SIG-M5 (cell line): ENCODE results near the gene GRIN2B.

ENCODE experiments used
- DNase-seq: peaks from one replicate; lab custom pipeline; 2025; lab: John Stamatoyannopoulos, UW

The GRIN2B gene

GRCh38 chr12:13981296-13981962, at the start of gene GRIN2B:
Gene GRIN2B (minus strand): TSS chr12:13981602. CDS start chr12:13866208, 115,394 bp downstream.
- DNase-seq, result no peak

DNA sequence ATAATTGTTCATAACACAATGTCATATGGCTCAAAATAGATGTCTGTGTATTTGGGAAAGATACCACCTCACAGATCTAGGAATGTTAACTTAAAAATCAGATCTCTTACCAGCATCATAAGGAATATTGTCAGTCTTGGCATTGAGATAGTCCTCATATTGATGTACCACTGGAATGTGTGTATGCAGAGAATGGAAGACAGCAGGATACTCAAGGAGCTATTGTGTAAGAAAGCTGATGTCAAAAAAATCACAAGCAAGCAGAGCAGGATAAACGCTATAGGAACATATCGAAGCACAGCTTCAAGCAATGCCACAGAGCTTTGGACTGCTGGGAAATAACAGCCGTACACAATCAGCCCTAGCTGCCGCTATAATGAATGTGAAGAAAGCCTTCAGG, 45.1 kb upstream of the GRIN2B start:
- DNase-seq, result no peak

DNA sequence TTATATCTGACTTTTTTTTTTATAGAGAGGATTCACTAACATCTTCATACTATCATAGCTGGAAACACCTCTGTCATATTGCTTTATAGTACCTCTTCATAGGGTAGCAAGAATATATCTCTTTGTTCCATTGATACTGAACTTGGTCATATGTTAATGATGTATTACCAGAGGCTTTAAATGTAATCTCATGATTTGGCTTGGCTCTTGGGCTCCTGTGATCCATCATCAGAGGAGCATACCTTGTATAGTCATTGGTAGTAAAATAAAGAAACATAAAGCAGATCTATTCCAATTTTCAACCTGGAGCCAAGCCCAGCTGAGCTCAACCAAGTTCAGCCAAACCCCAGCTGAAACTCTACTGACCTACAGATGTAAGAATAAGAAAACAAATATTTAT, 43.2 kb upstream of the GRIN2B start:
- DNase-seq, result no peak

DNA sequence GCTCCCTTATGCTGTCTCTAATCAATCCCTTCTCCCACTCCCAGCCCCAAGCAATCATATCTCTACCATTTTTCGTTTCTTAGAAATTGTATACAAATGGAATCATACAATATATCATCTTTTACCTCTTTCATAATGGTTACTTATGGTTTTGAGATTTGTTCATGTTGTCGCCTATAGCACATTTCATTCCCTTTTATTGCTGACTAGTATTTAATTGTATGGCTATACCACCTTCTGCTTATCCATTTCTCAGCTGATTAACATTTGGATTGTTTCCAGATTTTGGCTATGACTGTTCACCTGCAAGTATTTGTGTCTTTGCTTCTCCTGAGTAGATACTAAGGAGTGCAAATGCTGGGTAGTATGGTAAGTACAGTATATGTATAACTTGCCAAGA, 36.7 kb upstream of the GRIN2B start:
- no peak for DNase-seq

DNA sequence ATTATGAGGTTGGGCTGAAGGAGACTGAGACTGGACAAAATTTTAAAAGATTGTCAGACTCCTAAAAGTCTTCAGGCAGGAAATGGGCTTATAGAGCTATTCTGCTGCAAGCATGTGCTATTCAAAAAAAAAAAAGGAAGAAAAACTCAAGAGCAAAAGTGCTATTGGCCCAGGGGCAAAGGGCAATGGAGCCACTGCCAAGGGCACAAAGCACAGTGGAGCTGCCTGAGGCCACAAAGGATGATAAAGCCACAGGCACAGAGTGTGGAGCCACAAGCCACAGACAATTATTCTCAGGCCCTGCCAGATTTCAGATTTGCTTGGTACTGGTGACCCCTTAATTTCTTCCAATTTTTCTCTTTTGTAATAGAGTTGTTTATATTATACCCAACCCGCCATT, 29.6 kb upstream of the GRIN2B start:
- no peak for DNase-seq

GRCh38 chr12:14007639-14008038, 26.2 kb upstream of the GRIN2B start:
- no peak for DNase-seq

DNA sequence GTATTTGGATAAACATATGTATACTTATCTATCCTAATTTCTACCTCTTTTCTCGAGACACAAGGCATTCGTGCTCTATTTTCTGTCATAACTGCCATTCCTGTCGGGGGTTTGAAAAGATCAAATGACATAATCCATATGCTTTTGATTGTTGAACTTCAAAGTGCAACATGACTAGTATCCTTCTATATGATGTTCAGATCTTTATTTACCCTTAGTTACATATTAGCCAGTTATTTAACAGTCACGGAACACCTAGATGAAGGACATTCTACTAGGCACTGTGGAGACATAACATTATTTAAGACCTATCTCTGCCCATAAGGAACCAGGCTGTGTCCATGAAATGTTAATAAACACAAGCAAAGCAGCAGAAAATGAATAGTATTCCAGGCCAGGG, 11.2 kb upstream of the GRIN2B start:
- no peak for DNase-seq

- no peak for DNase-seq
These were observed 10.7 kb upstream of the GRIN2B start for GRCh38 chr12:13992106-13992505.

- no peak for DNase-seq
These were observed 4.6 kb upstream of the GRIN2B start for GRCh38 chr12:13986031-13986430.

- no peak for DNase-seq
These were observed 588 bp upstream of the GRIN2B start for GRCh38 chr12:13981990-13982389.

GRCh38 chr12:13980538-13981295, 685 bp downstream of the GRIN2B start:
- no peak for DNase-seq

GRCh38 chr12:13979772-13980378, 1.5 kb downstream of the GRIN2B start:
- no peak for DNase-seq

DNA sequence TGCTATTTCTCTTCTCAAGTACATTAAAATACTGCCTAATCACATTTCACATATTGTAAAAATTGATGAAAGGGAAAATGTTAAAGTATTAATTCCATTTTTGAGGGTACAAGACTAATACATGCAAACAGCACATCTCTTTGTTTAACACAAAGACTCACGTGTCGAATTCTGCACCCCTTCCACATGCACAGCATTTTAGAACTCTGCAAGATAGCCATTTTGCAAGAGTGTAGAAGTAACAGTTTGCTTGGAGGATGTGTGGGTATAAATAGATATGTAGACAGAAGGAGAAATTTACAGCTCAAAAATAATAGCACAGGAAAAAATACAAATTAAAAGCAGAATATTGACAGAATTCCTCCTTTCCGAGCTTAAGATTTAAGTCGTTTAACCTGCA, 2.5 kb downstream of the GRIN2B start:
- DNase-seq, result no peak

- DNase-seq, result no peak
These were observed 4.5 kb downstream of the GRIN2B start for GRCh38 chr12:13976880-13977279.

GRCh38 chr12:13976028-13976584, 5.3 kb downstream of the GRIN2B start:
- DNase-seq, result no peak

DNA sequence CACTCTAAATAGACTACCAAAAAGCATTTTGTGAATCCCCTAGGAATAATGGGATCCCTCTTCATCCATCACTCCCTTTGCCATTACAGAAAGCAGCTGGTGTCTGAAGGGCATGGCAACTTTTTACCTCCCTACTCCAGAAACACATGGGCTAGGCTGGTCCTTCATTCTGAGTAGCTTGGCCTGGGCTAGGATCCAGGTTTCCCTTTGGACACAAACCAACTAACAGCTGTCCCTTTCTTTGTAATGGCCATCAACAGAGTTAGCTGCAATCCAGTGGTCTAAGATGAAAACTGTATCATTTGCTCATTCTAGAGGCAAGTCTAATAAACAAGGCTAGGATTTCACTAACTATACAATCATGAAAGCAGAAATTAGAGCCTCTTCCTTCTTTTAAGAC, 7.4 kb downstream of the GRIN2B start:
- no peak for DNase-seq

DNA sequence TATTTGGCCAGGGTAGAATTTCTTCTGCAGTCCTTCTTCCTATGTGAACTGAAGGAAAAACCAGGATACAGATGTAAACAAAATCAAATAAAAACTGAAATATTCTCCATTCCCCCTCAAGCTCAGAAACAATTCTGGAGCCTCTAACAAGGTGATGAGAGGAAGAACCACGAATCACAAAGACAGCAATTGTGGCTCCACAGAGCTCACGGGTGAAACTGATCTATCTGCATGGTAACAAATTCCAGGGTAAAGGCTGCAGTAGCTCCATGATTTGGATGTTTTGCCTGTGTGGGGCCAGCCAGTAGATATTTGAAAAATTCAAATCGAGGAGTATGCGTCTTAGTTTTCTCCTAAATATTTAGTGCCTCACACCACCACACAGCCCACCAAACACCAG, 10.6 kb downstream of the GRIN2B start:
- DNase-seq, result no peak

- no peak for DNase-seq
These were observed 13.1 kb downstream of the GRIN2B start for GRCh38 chr12:13968281-13968680.

GRCh38 chr12:13964666-13965065, 16.7 kb downstream of the GRIN2B start:
- no peak for DNase-seq

GRCh38 chr12:13962699-13963098, 18.7 kb downstream of the GRIN2B start:
- DNase-seq, result no peak

GRCh38 chr12:13961971-13962370, 19.4 kb downstream of the GRIN2B start:
- DNase-seq, result no peak

DNA sequence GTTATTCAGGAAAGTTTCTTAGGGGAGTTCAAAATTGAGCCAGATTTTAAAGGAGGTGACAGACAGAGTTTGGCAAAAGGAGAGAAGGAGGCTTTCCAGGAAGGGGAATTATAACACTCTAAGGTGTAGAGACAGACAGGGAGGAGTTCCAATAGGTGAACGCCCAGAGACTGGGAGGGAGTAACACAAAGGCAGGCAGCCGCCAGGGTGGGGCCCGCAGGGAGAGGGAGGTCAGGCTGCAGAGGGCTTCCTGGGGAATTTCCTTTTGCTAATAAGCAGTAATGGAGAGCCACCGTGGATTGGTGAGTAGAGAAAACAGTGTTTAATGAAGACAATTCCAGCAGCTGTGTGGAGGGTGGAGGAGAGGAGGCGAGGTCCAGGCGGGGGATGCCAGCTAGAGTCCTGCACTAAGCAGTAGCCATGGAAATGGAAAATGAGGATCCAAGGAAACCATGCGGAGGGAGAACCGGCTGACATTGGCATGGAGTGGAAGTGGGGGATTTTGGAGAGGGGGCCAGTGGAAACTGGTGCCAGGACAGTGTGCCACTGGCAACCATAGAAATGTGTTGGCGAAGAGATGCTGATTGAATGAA, 22.2 kb downstream of the GRIN2B start:
- no peak for DNase-seq

- no peak for DNase-seq
These were observed 23.8 kb downstream of the GRIN2B start for GRCh38 chr12:13957576-13957975.
